Fibroblast of mammary gland (primary cell): Measurements from ENCODE around the gene NTRK2.
A peak's percentile ranks its signal among the peaks of the same experiment; 100 is the strongest.

Experiments
- DNase-seq: peaks from one replicate; pipeline ENCODE4 v3.0.0-alpha.2; 2010; ENCODE audit warnings: low read depth
- H3K4me3 ChIP-seq: 2 replicates; pipeline ENCODE4 v1.5.1; 2011; ENCODE audit warnings: low read depth, mild to moderate bottlenecking, low read length, moderate library complexity; ENCODE audit not compliant: control insufficient read depth
- CTCF ChIP-seq: conservative IDR thresholded peaks from 2 replicates; pipeline ENCODE4 v1.5.1; 2011; ENCODE audit warnings: low read depth, low read length, inconsistent platforms; ENCODE audit not compliant: control insufficient read depth, insufficient read depth

NTRK2 gene

DNA sequence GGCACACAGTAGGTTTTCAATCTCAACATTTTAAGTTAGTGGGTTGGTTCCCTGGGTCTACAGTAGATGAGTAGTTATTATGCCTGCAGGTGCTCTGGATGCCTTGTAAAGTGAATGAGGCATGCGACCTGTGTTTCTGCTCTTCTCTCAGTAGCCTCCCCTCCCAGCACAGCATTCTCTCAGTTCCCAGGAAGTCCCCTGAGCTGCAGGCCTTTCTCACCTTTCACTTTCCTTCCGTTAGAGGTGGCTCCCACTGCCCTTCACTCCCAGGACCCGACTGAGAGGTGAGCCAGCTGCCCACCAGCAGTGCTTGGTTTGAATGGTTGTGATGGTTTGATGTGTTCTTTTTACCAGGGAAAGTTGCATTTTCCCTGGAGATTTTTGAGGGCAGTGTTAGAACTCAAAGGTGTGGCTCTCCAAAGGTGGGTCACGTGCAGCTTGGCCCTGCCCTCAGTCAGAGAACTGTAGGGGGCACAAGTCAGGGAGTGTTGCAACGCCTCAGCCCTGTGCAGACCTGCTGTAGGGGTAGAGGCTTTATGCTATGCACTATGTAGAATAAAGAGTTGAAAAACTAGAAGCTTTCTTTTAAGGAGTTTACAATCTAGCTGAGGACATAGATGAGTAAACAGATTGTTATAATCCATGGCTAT lies 173.8 kb downstream of the NTRK2 start:
- H3K4me3 ChIP-seq, result no peak overlapping the region
- no peak for TF ChIP-seq CTCF
- DNase-seq, result no peak

- DNase-seq, result no peak
- no peak for TF ChIP-seq CTCF
These were observed 176.7 kb downstream of the NTRK2 start for GRCh38 chr9:84845956-84846900.

GRCh38 chr9:84846906-84847305 lies 177.4 kb downstream of the NTRK2 start:
- no peak for TF ChIP-seq CTCF
- DNase-seq, result no peak
- H3K4me3 ChIP-seq, result no peak overlapping the region

More at GRCh38 chr9:84845956-84846900, 176.7 kb downstream of the NTRK2 start:
- H3K4me3 ChIP-seq, result no peak overlapping the region

DNA sequence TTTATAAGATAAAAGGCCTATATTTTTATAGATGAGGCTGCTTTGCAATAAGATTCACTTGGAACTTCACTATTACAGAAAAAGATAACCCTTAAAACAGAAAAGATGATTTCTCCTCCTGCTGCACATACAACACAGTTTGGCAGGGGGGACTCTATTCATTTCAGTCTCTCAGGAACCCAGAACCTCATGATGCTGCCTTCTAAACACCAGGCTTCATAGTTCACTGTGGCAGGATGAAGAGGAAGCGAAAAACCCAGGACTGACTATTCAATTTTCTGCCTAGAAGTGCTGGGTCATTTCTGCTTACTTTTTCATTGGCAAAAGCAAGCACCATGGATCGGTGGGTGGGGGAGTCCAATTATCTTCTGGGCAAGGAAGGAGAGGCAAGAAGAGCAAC lies 179.5 kb downstream of the NTRK2 start:
- DNase-seq, result no peak
- no peak for TF ChIP-seq CTCF
- H3K4me3 ChIP-seq, result no peak overlapping the region

DNA sequence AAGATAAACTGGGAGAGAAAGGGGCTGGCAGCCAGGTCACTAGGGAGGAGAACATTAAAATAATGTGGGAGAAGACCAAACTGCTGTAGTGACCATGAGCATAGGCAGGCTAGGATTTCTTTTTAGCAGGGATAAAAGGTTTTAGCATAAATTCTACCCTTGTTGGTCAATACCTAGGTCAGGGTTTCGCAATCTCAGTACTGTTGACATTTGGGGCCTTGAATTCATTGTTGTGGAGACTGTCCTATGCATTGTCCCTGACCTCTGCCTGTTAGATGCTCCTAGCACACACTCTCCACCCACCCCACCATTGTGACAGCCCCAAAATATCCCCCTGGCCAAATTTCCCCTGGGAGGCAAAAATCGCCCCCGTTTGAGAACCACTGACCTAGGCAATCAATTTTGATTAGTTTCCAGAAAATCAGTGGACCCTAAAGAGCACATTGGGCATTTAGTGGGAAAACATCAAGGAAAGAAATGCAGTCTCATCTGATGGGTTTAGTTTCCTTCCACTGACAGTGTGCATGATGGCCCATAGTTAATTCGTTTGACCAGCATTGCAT lies 181.4 kb downstream of the NTRK2 start:
- H3K4me3 ChIP-seq, result no peak overlapping the region
- TF ChIP-seq CTCF, result no peak
- no peak for DNase-seq

DNA sequence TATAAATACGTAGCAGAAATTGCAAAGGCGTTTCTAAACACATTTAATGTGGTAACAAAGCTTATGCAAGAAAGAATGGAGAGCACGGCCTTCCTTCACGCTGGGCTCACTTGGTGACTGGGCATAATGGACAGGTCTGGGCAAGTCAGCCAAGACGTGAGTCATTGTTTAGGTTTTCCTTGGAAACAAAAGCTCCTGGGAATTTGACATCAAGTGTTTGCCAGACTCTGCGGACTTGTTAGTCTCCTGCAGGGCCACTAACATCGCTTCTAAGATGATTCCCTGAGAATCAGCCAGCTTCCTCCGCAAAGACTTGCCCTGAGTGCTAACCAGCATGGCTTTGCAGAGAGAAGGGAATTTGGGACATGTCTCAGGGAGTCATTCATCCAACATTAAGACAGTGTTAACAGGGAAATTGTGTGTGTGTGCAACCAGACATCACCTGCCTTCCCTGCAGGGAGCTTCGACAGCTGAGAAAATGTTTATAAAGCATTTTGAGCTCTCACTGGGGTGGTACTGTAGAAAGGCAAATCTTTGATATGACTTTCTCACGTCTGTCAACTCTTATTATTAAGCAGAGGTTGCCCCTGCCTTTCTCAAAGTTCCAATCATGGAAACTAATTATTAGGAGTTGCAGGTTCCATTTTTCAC lies 182.5 kb downstream of the NTRK2 start:
- peak; percentile 93 for DNase-seq
- H3K4me3 ChIP-seq, result no peak overlapping the region
- TF ChIP-seq CTCF, result no peak
